ENCODE results near the gene CLTRN.

GRCh38 chrX:15653961-15654360, 10.6 kb downstream of the CLTRN start:
- no peak for TF ChIP-seq CTCF (IDR thresholded peaks at IDR 0.05)
- TF ChIP-seq POLR2A (IDR thresholded peaks at IDR 0.05), result no peak

Data from body of pancreas (tissue), 4 donors.